OCI-LY3 (cell line): Measurements from ENCODE around the gene EMX1.

Experiments
- EZH2phosphoT487 ChIP-seq: fragments of 200-600 bp; shearing (Covaris generic); IDR thresholded peaks from 2 replicates; pipeline ENCODE4 v1.6.1; 2018; ENCODE audit warnings: antibody characterized with exemption, mixed run types, low read depth
- TF ChIP-seq, protein P1 (sequence below): fragments of 200-600, 300-600 bp; sonication (generic); IDR thresholded peaks from 2 replicates; pipeline ENCODE4 v1.5.1; 2014; ENCODE audit warnings: antibody characterized with exemption, low read length, low read depth

- TF ChIP-seq, protein P1, sequence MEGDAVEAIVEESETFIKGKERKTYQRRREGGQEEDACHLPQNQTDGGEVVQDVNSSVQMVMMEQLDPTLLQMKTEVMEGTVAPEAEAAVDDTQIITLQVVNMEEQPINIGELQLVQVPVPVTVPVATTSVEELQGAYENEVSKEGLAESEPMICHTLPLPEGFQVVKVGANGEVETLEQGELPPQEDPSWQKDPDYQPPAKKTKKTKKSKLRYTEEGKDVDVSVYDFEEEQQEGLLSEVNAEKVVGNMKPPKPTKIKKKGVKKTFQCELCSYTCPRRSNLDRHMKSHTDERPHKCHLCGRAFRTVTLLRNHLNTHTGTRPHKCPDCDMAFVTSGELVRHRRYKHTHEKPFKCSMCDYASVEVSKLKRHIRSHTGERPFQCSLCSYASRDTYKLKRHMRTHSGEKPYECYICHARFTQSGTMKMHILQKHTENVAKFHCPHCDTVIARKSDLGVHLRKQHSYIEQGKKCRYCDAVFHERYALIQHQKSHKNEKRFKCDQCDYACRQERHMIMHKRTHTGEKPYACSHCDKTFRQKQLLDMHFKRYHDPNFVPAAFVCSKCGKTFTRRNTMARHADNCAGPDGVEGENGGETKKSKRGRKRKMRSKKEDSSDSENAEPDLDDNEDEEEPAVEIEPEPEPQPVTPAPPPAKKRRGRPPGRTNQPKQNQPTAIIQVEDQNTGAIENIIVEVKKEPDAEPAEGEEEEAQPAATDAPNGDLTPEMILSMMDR, result no peak
- no peak for TF ChIP-seq EZH2phosphoT487
Observed at GRCh38 chr2:72979896-72980295, 62.6 kb downstream of the EMX1 start.
